Activated B cell treated with CpG ODN at 0.5 μM for 24 hours (primary cell): ENCODE data around the gene SEPHS2. TPM values are rescaled to one million over a fixed set of nuclear protein-coding genes. Genes with fewer than 3 reads are reported as not detected.

ENCODE experiments used
- ATAC-seq: fragments of 200-7000 bp; cut with Tn5 transposase; one replicate; pipeline ENCODE4 v1.10.0; 2021; ENCODE audit warnings: low read depth, mild to moderate bottlenecking, moderate library complexity
- CTCF ChIA-PET: fragments of 350-600 bp; sonication (Branson Sonifier 250); formaldehyde crosslinking; loops from one replicate; lab custom pipeline; 2021; ENCODE audit warnings: antibody characterized with exemption; lab: Charles Lee
- POLR2A ChIA-PET: fragments of 350-600 bp; sonication (Branson Sonifier 250); formaldehyde crosslinking; loops from one replicate; lab custom pipeline; 2021; ENCODE audit warnings: antibody characterized with exemption; lab: Charles Lee
- DNase-seq: peaks from one replicate; pipeline ENCODE4 v3.0.0; 2022
- H3K27ac Mint-ChIP-seq: one replicate; pipeline ENCODE4 v1.8.0; 2020; ENCODE audit warnings: mixed read lengths
- H3K27me3 Mint-ChIP-seq: one replicate; pipeline ENCODE4 v1.8.0; 2021; ENCODE audit warnings: mixed read lengths
- H3K36me3 Mint-ChIP-seq: one replicate; pipeline ENCODE4 v1.8.0; 2021; ENCODE audit warnings: low read depth, mixed read lengths
- H3K4me1 Mint-ChIP-seq: one replicate; pipeline ENCODE4 v1.8.0; 2021; ENCODE audit warnings: mixed read lengths
- H3K4me3 Mint-ChIP-seq: one replicate; pipeline ENCODE4 v1.8.0; 2020; ENCODE audit warnings: mild to moderate bottlenecking, mixed read lengths
- H3K9me3 Mint-ChIP-seq: one replicate; pipeline ENCODE4 v1.8.0; 2020; ENCODE audit warnings: mixed read lengths
- intact Hi-C: fragments of 100-400 bp; cut with micrococcal nuclease; formaldehyde crosslinking; loops from one replicate; pipeline ENCODE4 v1.15.1; 2024
- total RNA-seq: library from RNA; stranded (reverse); gene quantifications from 2 replicates; pipeline ENCODE4 v1.2.3, GENCODE V29; 2022
- TF ChIP-seq, protein P1 (sequence below): fragments of 200-600 bp; IDR thresholded peaks from one replicate; pipeline ENCODE4 v1.8.0; 2022; ENCODE audit warnings: antibody characterized with exemption, mild to moderate bottlenecking

Gene SEPHS2
- total RNA-seq, 1 donor from 2014 or later, result 80.0 TPM

DNA sequence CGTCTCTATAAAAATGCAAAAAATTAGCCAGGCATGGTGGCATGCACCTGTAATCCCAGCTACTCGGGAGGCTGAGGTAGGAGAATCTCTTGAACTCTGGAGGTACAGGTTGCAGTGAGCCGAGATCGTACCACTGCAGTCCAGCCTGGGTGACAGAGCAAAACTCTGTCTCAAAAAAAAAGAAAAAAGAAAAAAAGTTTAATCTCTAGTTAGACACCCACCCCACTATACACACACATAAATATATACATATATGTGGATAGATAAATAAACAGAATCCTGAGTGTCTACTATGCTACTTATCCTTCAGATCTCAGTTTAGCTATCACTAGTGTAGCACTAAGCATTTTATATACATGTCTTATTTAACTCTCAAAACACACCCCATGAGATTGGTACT lies 45.6 kb upstream of the SEPHS2 start:
- H3K4me1 Mint-ChIP-seq, result peaks cover 4% of the 10 kb centered on the region
- CTCF ChIA-PET, result interaction anchor here (0.9 to 1.4 kb wide), 3 partner anchors 10 to 62 kb away, joined by 3 read pairs; partner anchors contain the start of gene DCTPP1
- no peak overlapping the region for H3K4me3 Mint-ChIP-seq
- TF ChIP-seq, protein P1, sequence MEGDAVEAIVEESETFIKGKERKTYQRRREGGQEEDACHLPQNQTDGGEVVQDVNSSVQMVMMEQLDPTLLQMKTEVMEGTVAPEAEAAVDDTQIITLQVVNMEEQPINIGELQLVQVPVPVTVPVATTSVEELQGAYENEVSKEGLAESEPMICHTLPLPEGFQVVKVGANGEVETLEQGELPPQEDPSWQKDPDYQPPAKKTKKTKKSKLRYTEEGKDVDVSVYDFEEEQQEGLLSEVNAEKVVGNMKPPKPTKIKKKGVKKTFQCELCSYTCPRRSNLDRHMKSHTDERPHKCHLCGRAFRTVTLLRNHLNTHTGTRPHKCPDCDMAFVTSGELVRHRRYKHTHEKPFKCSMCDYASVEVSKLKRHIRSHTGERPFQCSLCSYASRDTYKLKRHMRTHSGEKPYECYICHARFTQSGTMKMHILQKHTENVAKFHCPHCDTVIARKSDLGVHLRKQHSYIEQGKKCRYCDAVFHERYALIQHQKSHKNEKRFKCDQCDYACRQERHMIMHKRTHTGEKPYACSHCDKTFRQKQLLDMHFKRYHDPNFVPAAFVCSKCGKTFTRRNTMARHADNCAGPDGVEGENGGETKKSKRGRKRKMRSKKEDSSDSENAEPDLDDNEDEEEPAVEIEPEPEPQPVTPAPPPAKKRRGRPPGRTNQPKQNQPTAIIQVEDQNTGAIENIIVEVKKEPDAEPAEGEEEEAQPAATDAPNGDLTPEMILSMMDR, result no peak
- intact Hi-C loops, result no loop called here
- DNase-seq, result no peak
- H3K27me3 Mint-ChIP-seq, result no peaks in the 10 kb centered on the region
- POLR2A ChIA-PET, result interaction anchor here (0.6 to 2.1 kb wide), 7 partner anchors 9 to 137 kb away, joined by 3 to 8 read pairs (median 4); partner anchors contain the start of gene ITGAL
- no peak for ATAC-seq
- no peaks in the 10 kb centered on the region for H3K9me3 Mint-ChIP-seq
- no peak overlapping the region for H3K27ac Mint-ChIP-seq
- peaks cover 72% of the 10 kb centered on the region for H3K36me3 Mint-ChIP-seq

DNA sequence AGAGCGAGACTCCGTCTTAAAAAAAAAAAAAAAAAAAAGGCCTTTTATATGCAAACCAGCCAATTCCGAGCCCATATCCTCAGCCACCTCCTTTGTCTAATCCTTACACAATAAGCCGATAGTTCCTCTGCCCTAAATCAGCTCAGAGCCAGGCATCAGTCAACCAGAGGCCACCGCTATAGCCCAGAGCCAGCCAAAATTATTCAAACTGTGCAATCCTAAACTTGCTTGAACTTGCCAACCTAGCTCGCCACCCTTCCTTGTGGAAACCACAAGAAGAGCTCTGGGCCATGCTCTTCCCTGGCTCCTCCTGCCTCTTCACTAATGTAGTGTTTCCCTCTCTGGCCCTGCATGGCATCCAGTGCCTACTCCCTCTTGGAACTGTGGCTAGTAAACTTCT lies 44.5 kb upstream of the SEPHS2 start:
- Mint-ChIP-seq H3K36me3 (peaks cover 71% of the 10 kb centered on the region), H3K27me3 (no peaks in the 10 kb centered on the region), H3K4me1 (peaks cover 4% of the 10 kb centered on the region), H3K27ac (peak overlapping the region; percentile 57), H3K4me3 (no peak overlapping the region), H3K9me3 (no peaks in the 10 kb centered on the region)
- DNase-seq (no peak), ATAC-seq (no peak)
- intact Hi-C loops, result no loop called here
- ChIA-PET POLR2A (interaction anchor here (0.7 to 2.9 kb wide), 4 partner anchors 18 to 94 kb away, joined by 6 to 15 read pairs (median 8); partner anchors contain the start of gene ITGAL), CTCF (interaction anchor here (1.4 kb wide), 1 partner anchor 40 kb away, joined by 3 read pairs; no protein-coding TSS in a partner anchor)
- TF ChIP-seq, protein P1, result no peak

DNA sequence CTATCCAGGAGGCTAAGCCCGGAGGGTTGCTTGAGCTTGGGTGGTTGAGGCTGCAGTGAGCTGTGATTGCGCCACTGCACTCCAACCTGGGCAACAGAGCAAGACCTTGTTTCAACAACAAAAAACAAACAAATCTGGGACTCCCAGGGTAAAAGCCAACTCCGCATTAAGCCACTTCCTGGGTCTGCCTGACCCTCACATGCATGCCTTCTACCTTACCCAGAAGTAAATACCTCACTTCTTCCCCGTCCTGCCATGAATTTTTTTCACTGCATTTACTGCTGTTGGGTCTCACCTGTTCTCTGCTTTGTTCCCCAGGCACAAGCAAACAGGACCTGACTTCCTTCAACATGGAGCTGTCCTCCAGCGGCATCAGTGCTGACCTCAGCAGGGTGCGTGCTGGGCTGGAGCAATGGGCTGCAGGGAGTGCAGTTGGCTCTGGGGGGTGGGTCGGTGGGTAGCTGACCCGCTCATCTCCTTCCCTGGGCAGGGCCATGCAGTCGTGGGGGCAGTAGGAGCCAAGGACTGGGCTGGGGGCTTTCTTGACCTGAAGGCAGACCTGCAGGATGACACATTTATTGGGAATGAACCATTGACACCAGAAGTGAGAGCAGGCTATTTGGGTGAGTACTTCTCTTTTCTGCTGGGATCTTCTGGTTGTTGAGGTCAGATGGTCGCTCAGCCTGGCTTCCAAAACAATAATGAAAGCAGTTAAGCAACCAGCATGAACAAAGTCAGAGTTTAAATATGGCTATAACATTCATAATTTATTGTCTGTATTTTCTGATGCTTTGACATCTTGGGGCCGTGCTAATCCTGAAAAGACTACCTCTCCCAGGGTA lies 43.3 kb upstream of the SEPHS2 start:
- ATAC-seq (no peak), DNase-seq (no peak)
- Mint-ChIP-seq H3K4me1 (peaks cover 4% of the 10 kb centered on the region), H3K27ac (peak overlapping the region; percentile 44), H3K27me3 (no peaks in the 10 kb centered on the region), H3K9me3 (no peaks in the 10 kb centered on the region), H3K36me3 (peaks cover 71% of the 10 kb centered on the region), H3K4me3 (no peak overlapping the region)
- TF ChIP-seq, protein P1, result no peak
- intact Hi-C loops, result loop anchor here (2.0 kb wide), 1 partner anchor 16 kb away; the partner anchor contains the start of gene ITGAL
- CTCF ChIA-PET, result no interaction called here
- POLR2A ChIA-PET, result interaction anchor here (0.6 to 2.9 kb wide), 8 partner anchors 16 to 105 kb away, joined by 4 to 10 read pairs (median 6); partner anchors contain the start of gene ITGAL

DNA sequence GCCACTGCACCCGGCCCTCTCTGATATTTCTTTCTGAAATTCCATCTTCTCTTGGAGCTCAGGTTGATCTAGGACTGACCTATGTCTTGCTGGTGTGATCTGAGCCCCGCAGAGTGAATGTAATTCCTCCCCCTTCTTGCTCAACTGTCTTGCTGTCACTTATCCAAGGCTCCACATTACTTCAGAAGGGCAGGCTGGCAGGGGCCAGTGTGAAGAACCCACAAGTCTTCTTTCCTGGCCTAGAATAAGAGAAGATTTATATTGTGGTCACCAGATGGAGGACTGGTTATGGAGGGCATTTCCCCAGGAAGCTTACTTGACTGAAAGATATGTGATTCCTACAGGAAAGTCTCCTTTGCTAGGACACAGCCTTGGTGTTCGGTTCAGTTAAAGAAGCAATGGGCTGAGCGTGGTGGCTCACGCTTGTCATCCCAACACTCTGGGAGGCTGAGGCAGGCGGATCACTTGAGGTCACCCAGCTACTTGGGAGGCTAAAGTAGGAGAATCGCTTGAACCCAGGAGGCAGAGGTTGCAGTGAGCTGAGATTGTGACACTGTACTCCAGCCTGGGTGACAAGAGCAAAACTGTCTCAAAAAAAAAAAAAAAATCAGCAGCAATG lies 40.3 kb upstream of the SEPHS2 start:
- intact Hi-C loops, result no loop called here
- Mint-ChIP-seq H3K4me3 (no peak overlapping the region), H3K9me3 (no peaks in the 10 kb centered on the region), H3K27me3 (no peaks in the 10 kb centered on the region), H3K36me3 (peaks cover 76% of the 10 kb centered on the region), H3K27ac (peak overlapping the region; percentile 30), H3K4me1 (peaks cover 11% of the 10 kb centered on the region)
- ChIA-PET POLR2A (interaction anchor here (0.7 to 0.8 kb wide), 3 partner anchors 9 to 170 kb away, joined by 3 read pairs; no protein-coding TSS in a partner anchor), CTCF (no interaction called here)
- no peak for ATAC-seq
- TF ChIP-seq, protein P1, result no peak
- no peak for DNase-seq
